GM18505 (cell line): ENCODE results near the gene ANP32A.

Experiments used
- ATAC-seq: cut with Tn5 transposase; IDR thresholded peaks from one replicate; pipeline ENCODE4 v1.9.1; 2021; ENCODE audit not compliant: unreplicated experiment
- POLR2A ChIP-seq: IDR thresholded peaks from 4 replicates; pipeline ENCODE4 v1.6.1; 2011; ENCODE audit warnings: borderline replicate concordance; ENCODE audit not compliant: insufficient read depth, insufficient read length; ENCODE audit errors: extremely low read depth

Gene ANP32A

GRCh38 chr15:68816158-68816557 lies 4.5 kb downstream of the ANP32A start:
- no peak for TF ChIP-seq POLR2A
- no peak for ATAC-seq

GRCh38 chr15:68815598-68815997 lies 5.1 kb downstream of the ANP32A start:
- TF ChIP-seq POLR2A = no peak
- ATAC-seq = no peak

DNA sequence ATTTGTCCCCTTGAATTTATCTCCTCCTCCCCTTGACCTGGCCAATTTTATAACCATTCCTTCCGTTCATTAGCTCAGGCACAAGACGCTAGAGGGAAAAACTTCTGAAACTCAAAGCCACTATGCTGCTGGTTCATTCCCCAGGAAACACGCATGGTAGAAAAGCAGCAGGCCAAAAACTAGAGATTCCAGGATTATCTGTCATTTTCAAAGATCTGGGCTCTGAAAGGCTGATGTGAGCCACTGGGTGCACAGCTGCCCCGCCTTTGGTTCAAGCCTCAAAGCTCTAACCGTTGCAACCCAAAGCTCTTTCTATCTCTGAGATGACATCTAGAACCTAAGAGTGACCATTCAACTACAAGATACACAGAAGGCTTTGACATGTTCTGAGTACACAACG lies 6.1 kb downstream of the ANP32A start:
- no peak for ATAC-seq
- no peak for TF ChIP-seq POLR2A

DNA sequence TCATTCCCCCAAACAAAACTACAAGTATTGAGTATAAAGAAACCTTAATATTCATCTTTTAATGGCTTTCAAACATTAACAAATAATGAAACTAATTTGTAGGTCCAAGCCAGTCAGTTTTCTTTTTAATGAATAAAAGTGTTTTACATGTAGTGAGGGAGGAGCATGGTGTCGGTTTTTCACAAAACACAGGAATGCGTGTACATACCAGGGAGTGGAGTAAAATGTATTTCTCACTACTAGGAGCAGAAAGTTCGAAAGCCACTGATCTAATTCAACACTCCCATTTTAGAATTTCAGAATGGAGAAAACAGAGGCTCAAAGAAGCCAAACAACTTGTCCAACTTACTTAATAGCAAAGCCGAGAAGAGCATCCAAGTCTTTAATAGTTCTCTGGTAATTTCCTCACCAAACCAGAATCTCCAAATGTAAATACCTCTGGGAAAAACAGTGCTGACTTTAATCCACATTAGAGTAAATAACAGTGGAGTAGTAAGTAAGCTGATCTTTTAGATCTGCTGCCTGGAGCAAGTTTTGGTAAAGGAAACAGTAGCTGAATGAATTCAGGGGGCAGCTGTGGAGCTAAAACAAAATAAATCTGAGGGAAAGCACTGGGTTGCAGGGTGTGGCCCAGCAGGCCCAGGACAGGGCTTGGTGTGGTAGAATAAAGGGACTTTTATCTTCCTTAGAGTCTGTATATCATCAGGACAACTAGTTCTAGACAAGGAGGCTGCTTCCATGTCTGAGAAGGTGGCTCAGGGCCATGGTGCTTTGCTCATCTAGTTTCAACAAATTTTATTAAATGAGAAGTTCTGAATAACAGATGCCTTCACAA lies 7.9 kb downstream of the ANP32A start:
- no peak for ATAC-seq
- TF ChIP-seq POLR2A = no peak

- ATAC-seq = no peak
- TF ChIP-seq POLR2A = no peak
Measured at GRCh38 chr15:68812069-68812468, 8.6 kb downstream of the ANP32A start.

- ATAC-seq = no peak
Measured at GRCh38 chr15:68809517-68809916, 11.2 kb downstream of the ANP32A start.

GRCh38 chr15:68808770-68809169 lies 11.9 kb downstream of the ANP32A start:
- TF ChIP-seq POLR2A = no peak
- no peak for ATAC-seq

More at GRCh38 chr15:68809517-68809916, 11.2 kb downstream of the ANP32A start:
- no peak for TF ChIP-seq POLR2A

DNA sequence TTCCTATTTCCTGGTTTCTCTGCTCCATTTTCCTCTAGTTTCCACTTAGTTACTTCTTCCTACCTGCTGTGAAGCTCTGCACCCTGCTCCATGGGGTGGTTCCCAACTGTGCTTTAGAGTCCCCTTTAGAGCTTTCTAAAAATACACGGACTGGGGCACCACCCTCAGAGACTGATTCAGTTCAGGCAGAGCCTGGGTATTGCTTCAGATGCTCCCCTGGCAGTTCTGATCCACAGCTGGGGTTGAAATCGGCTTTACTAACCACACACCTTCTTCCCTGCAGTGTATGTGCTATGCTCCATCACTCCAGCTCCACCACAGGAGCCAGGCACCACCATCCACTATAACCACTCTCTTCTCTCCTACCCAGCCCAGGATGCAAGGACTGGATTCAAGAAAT lies 12.6 kb downstream of the ANP32A start:
- ATAC-seq = no peak
- TF ChIP-seq POLR2A = no peak

- no peak for ATAC-seq
- TF ChIP-seq POLR2A = no peak
Measured at GRCh38 chr15:68807249-68807648, 13.4 kb downstream of the ANP32A start.

DNA sequence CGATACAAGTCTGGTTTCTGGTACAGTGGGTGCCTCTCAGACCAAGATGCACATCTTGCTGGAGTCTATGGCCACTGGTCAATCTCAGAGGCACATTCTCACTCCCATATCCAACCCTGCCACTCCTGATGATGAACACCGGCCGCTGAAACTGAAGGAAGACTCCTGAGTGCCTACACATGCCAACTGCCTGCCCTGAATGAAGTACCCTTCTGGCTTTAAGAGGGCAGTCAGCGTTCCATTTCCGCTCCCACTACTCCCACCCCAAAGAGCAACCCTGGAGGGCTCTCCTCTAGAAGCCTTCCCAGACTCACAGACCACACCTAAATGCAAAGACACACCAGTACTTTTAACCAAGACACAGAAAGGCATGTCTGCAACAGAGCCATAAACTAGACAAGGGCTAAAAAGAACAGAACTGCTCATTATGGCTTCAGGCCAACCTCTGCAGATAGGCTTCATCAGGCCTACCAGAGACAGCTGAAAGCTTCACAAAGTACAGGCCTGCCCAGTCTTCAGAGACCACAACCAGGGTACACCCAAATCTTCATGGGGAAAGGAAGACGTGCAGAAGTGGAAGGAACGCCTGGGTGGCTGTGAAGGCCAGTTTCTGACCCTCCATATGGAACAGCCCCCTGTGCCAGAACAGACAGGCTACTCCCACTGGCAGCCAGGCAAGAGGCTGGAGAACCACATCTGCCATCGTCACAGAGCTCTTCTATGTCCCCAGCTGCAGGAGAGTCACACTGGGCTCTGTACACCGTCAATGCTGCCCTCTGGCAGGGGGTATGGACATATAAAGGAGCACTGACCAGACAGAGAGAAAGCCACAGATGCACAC lies 14.3 kb downstream of the ANP32A start:
- TF ChIP-seq POLR2A = no peak
- no peak for ATAC-seq

DNA sequence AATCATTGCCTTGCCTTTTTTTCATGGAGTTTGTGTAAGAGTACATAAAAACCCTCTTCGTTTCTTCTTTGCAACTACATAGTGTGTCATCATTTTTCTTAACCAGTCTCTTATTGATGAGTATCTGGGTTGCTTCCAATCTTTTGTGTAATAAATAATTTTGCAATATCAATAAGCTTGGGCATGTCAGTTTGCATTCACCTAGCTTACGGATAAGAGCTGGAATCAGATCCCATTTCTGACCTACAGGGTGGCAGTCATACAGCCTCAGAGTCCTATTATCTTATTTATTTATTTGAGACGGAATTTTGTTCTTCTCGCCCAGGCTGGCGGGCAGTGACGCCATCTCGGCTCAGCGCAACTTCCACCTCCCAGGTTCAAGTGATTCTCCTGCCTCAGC lies 18.3 kb downstream of the ANP32A start:
- no peak for TF ChIP-seq POLR2A
- no peak for ATAC-seq

DNA sequence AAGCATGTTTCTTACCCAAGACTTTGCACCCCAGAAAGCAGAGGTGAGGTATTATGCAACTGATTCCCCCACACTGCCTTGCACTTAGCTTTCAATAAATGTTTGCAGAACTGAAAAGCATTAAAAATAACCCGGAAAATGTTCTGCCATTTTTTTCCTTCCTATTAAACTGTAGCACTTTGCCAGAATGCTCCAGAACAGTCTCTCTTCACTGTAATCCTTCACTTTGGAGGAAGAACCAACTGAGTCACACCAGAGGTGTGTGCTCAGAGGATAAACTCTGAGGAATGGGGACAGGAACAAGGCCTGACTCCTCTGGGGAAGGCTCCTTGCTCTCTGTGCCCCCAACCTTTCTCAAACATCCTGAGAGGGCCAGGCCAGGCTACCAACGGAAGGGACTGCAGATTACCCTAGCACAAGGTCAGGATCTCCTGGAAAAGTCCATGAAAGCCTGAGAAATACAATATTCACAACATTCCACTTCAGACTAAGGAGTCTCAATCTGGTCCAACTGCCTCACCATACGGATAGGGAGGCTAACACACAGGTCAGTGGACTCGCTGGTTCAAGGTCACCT lies 19.0 kb downstream of the ANP32A start:
- ATAC-seq = no peak
- TF ChIP-seq POLR2A = no peak

DNA sequence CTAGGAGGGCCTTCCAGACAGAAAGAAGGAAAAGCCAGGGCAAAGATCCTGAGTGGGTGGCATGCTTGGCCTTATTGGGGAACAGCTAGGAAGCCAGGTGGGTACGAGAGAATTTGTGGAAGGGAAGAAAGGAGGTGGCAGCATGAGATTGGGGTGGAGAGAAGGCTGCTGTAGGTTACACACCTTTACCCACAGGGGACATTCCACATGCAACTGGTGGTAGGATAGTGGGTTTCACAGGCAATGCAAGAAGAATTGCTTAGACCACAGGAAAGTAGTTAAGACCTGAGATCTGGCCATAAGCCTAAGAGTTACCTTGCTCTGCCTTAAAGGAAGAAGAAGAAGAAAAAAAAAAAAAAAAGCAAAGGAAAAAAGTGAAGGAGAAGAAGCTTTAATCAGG lies 19.8 kb downstream of the ANP32A start:
- TF ChIP-seq POLR2A = no peak
- no peak for ATAC-seq

- no peak for TF ChIP-seq POLR2A
Measured at GRCh38 chr15:68798346-68799094, 22.2 kb downstream of the ANP32A start.

More at GRCh38 chr15:68798346-68799094, 22.2 kb downstream of the ANP32A start:
- ATAC-seq = no peak
